NCI-H510A (cell line): ENCODE results near the gene MAGI2.
"Not testable (repeated sequence)": the region's sequence is repeated elsewhere in the genome, so short reads cannot be mapped to it uniquely, and the experiment has no call there.

ENCODE experiments used
- DNase-seq: peaks from one replicate; lab custom pipeline; 2025; lab: John Stamatoyannopoulos, UW

Gene MAGI2

GRCh38 chr7:78284945-78285344 lies 1168.5 kb downstream of the MAGI2 start:
- DNase-seq = no peak

GRCh38 chr7:78280276-78280675 lies 1173.2 kb downstream of the MAGI2 start:
- no peak for DNase-seq

- DNase-seq = no peak
These were observed 1174.0 kb downstream of the MAGI2 start for GRCh38 chr7:78279457-78279856.

DNA sequence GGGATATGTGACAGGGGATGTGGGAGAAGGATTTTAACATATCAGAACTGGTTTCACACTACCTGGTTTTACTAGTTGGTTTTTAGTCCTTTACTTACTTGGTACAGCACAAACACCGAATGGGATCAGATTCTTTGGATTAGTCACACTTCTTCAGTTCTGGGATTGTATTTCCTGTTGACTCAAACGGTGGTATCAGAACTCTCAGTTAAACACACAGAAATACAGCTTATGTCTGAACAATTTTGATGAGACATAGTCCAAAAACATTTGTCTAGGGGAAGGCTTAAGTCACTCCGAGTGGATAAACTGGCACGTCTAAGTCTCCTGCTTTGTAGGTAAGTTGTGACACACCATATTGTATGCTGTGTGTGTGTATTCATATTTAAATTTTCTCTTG lies 1174.4 kb downstream of the MAGI2 start:
- no peak for DNase-seq

DNA sequence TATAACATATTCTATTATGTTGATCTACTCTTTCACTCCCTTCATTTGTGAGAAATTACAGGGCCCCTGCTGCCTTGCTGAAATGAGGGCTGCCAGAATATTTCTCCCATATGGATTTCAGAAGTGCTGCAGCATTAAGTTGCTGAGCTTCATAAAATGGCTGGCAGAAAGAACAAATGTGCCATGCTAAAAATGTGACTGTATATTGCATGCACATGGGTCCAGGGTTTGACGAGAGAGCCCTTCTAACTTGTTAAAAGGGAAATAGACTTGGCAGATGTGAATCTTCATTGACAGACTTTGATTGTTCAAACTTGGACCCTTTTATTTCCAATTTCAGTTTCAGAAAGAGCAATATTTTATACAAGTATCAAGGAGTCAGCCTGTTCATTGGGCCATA lies 1186.3 kb downstream of the MAGI2 start:
- DNase-seq = no peak

GRCh38 chr7:78265486-78265885 lies 1188.0 kb downstream of the MAGI2 start:
- DNase-seq = no peak

DNA sequence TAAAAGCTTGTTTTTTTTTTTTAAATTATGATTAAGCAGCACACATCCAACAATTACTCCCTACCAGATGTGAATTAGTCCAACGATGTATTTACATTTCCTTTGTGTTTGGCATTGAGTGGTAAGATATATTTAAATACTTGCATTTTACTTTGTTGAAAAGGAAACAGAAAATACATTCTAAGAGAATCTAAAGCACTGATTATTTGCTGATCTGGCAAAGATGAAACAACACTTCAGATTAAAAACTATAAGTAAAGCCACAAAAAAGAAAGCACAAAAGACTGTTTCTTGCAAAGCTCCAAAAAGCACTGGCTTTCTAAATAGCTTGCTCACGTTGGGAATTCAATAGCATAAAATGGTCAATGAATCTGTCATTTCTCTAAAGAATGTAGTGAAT lies 1188.4 kb downstream of the MAGI2 start:
- DNase-seq = no peak

DNA sequence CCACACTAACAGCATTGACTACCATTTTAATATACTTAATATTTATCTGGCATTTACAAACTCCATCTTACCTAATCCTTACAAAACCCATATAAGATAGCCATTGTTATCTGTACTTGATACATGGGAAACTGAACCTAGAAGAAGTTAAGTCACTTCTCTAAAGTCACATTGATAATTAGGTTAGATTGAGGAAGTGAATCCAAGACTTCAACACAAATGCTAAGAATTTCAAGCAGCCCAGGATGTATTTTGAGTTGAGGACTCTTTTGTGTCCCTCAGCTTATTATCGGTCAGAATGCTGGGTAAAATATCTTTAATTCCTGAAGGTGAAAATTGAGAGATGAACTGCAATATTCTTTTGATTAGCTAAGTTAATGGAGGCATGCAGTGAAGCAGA lies 1189.4 kb downstream of the MAGI2 start:
- DNase-seq = no peak

GRCh38 chr7:78261739-78262138 lies 1191.7 kb downstream of the MAGI2 start:
- DNase-seq = no peak

GRCh38 chr7:78261302-78261701 lies 1192.2 kb downstream of the MAGI2 start:
- no peak for DNase-seq

DNA sequence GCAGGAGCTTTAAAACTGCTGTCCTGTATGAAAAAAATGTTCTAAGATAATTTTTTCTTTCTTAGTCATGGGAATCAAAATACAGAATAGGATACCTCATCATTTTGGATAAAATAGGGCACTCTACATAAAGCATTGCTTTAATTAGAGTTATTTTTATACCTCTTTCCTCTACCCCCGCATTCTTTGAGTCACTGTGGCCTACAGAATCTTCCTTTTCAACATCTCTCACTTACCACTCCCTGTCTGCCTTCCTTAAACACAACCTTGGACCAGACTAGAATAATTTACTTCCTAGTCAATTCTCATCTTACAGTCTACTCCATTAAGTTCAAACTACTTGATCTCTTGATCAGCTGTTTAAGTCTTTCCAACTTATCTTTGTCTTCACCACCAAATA lies 1192.6 kb downstream of the MAGI2 start:
- no peak for DNase-seq

DNA sequence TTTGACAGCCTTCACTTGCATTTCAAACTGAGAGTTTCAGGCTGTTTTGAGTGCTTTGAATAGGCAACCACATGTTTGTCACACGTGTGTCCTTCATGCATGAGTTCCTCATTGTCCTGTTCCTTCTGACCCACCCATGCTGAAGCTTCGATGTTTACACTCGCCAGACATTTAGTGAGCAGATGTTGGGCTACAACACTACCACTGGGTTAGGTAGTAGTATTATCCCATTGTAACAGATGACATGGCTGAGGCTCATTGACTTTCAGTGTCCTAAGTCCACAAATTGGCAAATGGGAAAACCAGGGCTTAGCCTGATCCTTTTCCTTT lies 1198.8 kb downstream of the MAGI2 start:
- no peak for DNase-seq

GRCh38 chr7:78253850-78254725 lies 1199.4 kb downstream of the MAGI2 start:
- no peak for DNase-seq

GRCh38 chr7:78248867-78249266 lies 1204.6 kb downstream of the MAGI2 start:
- DNase-seq = no peak

GRCh38 chr7:78247910-78248689 lies 1205.4 kb downstream of the MAGI2 start:
- DNase-seq = no peak

DNA sequence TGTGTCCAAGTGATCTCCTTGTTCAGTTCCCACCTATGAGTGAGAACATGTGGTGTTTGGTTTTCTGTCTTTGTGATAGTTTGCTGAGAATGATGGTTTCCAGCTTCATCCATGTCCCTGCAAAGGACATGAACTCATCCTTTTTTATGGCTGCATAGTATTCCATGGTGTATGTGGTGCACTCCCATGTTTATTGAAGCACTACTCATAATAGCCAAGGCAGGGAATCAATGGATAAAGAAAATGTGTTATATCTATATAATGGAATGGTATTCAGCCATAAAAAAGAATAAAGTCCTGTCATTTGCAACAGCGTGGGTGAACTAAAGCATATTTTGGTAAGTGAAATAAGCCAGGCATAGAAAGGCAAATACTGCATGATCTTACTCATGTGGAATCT lies 1213.3 kb downstream of the MAGI2 start:
- DNase-seq = not testable (repeated sequence)

GRCh38 chr7:78234634-78235033 lies 1218.8 kb downstream of the MAGI2 start:
- DNase-seq = no peak

DNA sequence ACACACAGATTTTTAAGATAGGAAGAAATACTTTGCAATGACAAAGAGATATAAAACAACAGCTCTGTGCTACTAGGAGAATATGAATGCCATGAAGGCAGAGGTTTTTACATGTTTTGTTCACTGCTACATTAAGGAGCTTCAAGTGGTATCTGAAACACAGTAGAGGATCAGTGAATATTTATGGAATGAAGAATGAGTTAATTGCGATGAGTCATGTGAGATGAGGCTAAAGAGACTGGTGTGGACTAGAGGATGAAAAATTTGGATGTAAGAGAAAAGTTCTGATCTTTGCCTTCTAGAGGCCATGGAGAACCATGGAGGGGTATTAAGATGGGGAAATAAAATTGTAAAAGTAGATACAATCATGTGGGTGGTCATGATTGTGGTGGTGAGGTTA lies 1220.7 kb downstream of the MAGI2 start:
- DNase-seq = no peak

- DNase-seq = no peak
These were observed 1227.3 kb downstream of the MAGI2 start for GRCh38 chr7:78226059-78226719.

GRCh38 chr7:78225534-78225933 lies 1227.9 kb downstream of the MAGI2 start:
- DNase-seq = no peak

DNA sequence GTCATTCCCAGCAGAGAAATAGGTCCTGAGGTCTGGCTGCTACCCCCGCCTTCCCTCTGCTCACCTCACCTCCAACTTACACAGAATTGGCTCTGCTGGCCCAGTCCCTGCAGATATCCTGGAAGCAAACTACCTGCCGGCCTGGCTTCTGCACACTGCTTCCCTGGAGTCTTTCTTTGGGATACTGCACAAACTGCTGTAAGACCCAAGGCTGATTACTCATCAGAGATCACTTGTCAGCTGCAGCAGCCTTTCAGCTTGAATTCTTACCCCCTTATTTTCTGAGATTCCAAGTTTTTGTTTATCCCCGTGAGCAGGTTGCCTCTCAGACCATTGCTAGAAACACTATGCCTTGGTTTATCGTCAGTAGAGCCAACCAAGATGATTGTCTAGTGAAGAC lies 1228.5 kb downstream of the MAGI2 start:
- DNase-seq = no peak

DNA sequence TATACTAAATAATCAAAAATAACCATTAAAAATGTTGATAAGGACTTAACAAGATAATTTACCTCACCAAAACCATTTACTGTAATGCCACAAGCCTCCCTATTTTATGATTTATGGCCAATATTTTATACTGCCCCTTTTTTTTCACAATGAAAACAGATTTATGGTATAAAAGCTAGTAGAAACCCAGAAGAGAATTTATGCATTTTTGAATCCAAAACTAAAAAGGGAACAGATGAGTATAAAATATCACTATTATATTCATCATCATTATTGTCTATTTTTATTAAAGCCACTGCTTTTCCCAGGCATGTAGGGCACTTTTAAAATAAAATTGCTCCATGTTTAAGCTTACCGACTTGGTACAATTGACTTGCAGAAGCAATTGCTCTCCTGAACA lies 1229.9 kb downstream of the MAGI2 start:
- DNase-seq = no peak
